ENCODE data around the gene AGBL5. TPM values are rescaled to one million over a fixed set of nuclear protein-coding genes. Genes with fewer than 3 reads are reported as not detected.

AGBL5 gene, protein sequence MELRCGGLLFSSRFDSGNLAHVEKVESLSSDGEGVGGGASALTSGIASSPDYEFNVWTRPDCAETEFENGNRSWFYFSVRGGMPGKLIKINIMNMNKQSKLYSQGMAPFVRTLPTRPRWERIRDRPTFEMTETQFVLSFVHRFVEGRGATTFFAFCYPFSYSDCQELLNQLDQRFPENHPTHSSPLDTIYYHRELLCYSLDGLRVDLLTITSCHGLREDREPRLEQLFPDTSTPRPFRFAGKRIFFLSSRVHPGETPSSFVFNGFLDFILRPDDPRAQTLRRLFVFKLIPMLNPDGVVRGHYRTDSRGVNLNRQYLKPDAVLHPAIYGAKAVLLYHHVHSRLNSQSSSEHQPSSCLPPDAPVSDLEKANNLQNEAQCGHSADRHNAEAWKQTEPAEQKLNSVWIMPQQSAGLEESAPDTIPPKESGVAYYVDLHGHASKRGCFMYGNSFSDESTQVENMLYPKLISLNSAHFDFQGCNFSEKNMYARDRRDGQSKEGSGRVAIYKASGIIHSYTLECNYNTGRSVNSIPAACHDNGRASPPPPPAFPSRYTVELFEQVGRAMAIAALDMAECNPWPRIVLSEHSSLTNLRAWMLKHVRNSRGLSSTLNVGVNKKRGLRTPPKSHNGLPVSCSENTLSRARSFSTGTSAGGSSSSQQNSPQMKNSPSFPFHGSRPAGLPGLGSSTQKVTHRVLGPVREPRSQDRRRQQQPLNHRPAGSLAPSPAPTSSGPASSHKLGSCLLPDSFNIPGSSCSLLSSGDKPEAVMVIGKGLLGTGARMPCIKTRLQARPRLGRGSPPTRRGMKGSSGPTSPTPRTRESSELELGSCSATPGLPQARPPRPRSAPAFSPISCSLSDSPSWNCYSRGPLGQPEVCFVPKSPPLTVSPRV
- 59.4 and 68.2 TPM in 2 replicates for total RNA-seq (2014; rRNA removed; shearing (Covaris generic))

- peak; percentile 92 for DNase-seq (ENCODE audit: low spot score)
- in situ Hi-C loops (cut with HindIII; ENCODE audit: low sequenced_read_pairs), result no loop called here
Measured at GRCh38 chr2:27050996-27051901, at the start of gene AGBL5. TSS of gene AGBL5 (plus strand) at chr2:27051668. CDS start at chr2:27052959, 1,291 bp downstream.

DNA sequence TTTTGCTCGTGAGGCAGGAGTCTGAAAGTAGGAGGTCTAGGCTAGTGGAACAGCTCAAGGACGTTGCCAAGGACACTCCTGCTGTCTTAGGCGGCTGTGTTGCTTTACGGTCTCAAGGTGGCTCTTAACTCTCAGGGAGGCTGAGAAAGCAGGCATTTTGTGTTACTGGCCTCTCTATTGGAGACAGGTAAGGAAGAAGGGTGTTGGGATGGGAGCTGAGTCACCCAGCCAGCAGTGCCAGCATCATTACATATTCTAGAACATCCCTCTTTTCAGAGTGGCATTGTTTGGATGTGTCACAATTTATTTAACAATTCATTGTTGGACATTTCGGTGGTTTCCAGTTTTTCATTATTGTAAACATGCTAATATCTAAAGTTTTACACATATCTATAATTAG lies 49.5 kb upstream of the AGBL5 start:
- DNase-seq (ENCODE audit: low spot score), result no peak
- in situ Hi-C loops (cut with HindIII; ENCODE audit: low sequenced_read_pairs), result no loop called here

DNA sequence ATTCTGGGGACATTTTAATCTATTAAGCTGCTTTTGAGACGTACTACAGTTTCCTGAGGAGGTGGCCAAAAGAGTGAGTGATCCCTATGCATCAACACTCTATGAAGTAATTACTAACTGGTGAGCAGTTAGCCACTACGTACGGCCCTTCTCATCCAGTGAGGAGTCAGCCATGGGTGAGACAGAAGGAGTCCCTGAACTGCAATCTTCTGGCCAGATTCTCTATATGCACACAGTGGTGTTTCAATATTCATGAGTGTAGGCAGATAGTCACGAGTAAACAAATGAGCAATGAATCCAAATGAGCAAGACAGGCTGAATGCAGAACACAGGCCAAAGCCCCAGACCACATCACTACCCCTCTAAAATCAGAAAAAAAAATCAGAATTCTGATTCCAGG lies 48.5 kb upstream of the AGBL5 start:
- in situ Hi-C loops (cut with HindIII; ENCODE audit: low sequenced_read_pairs), result no loop called here
- no peak for DNase-seq (ENCODE audit: low spot score)

DNA sequence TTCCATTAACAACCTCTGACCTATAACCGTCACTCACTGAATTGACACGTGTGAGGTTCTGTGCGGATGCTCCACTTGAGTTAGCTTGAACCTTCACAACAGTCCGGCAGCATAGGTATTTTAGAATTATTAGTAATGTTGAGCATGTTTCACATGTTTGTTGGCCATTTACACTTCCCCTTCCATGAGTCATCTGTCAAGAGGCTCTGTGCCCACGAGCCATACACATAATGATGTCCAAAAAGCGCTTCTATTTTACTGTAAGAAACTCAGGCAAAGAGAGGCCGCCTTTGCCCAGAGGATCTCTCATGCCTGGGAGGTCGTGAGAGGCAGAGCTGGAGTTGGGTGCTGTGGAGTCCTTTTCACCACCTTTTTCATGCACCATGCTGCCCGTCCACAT lies 47.6 kb upstream of the AGBL5 start:
- DNase-seq (ENCODE audit: low spot score), result no peak
- in situ Hi-C loops (cut with HindIII; ENCODE audit: low sequenced_read_pairs), result no loop called here

GRCh38 chr2:27006602-27007415 lies 44.7 kb upstream of the AGBL5 start:
- in situ Hi-C loops (cut with HindIII; ENCODE audit: low sequenced_read_pairs), result no loop called here
- DNase-seq (ENCODE audit: low spot score), result no peak

DNA sequence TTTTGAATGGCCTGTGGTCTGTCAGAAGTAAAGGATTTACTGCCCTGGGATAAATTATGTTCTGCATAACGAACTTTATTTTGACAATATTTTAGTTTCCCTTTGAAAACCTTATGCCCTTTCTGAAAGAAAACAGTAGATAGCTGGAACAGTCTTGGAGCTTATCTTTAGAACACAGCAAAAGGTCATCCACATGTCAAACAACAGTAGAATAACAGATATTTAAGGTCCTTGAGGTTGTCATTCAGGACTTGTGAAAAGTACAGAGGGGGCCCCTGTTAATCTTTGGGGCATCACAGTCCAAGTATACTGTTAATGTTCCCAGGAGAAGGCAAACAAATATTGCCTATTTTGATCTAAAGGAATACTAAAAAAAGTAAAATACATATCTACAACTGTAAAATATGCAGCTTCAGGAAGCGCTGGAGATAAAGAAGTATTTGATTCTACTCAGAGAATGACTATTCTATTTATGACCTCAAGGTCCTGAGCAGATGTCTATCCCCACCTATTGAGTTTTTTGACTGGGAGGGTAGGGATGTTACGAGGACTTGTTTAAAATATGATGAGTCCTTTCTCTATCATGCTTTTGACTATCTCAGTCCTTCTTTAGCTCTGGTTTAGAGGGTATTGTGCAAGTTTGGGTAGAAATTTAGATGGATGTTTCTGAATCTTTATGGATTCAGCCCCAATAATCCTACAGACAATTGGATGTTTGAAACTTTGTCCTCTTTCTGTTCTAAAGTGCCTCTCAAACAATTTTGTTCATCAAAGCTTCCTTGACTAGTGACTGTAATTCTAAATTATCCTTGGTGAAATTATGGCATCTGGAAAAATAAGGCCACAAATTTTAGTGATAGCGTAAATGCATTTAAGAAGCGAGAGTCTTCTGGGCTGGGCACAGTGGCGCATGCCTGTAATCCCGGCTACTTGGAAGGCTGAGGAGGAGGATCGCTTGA lies 43.8 kb upstream of the AGBL5 start:
- in situ Hi-C loops (cut with HindIII; ENCODE audit: low sequenced_read_pairs), result no loop called here
- DNase-seq (ENCODE audit: low spot score), result no peak

- DNase-seq (ENCODE audit: low spot score), result no peak
- in situ Hi-C loops (cut with HindIII; ENCODE audit: low sequenced_read_pairs), result no loop called here
Measured at GRCh38 chr2:27008678-27009077, 42.8 kb upstream of the AGBL5 start.

DNA sequence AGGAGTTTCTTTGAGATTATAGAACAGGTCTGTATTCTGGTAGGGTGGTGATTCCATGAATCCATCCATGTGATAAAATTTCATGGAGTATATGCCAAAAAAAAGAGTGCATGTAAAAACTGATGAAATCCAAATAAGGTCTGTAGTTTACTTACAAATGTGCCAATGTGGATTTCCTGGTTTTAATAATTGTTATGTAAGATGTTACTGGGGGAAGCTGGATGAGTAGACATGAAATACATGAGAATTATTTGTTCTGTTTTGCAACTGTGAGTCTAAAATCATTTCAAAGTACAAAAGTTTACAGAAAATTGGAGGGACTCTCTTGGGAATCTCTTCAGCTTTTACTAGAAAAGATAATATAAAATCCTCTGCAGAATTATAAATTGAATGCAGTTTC lies 42.4 kb upstream of the AGBL5 start:
- in situ Hi-C loops (cut with HindIII; ENCODE audit: low sequenced_read_pairs), result no loop called here
- no peak for DNase-seq (ENCODE audit: low spot score)

DNA sequence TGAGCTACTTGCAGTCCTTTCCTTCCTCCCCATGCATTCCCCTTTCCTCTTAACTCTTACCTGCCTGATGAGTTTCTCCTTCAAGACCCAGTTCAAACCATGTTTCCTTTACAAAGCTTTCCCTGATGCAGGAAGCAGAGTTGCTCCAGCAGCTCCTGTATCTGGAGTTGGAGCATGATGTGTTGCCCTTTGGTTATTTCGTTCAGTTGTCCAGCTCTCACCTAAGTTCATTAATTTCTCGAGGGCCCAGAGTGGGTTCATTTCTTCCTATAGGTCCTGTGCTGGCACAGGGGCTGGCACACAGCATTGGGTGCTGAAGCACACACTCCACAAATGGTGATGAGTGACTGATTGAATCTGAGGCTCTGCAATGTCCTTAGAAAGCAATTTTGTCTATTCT lies 41.8 kb upstream of the AGBL5 start:
- in situ Hi-C loops (cut with HindIII; ENCODE audit: low sequenced_read_pairs), result no loop called here
- no peak for DNase-seq (ENCODE audit: low spot score)

- in situ Hi-C loops (cut with HindIII; ENCODE audit: low sequenced_read_pairs), result no loop called here
Measured at GRCh38 chr2:27010139-27010538, 41.3 kb upstream of the AGBL5 start.

DNA sequence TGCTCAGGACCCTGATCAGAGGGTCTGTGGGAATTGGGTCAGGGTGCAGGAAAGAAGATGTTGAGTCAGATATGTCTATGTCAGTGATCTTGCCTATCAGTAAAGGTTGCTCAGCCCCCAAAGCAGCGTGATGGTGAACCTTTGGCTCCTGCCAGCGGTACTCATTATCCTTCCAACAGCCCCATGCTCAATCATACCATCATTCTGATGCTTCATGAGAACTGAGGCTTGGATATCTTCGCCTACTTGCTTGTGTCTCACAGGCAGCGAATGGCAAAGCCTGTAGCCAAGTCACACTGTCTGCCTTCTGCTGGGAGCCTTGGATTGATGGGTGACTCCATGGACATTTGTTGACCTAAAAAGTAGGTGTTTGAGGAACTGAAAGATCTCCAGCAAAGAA lies 37.7 kb upstream of the AGBL5 start:
- no peak for DNase-seq (ENCODE audit: low spot score)
- in situ Hi-C loops (cut with HindIII; ENCODE audit: low sequenced_read_pairs), result no loop called here

More at GRCh38 chr2:27010139-27010538, 41.3 kb upstream of the AGBL5 start:
- no peak for DNase-seq (ENCODE audit: low spot score)

DNA sequence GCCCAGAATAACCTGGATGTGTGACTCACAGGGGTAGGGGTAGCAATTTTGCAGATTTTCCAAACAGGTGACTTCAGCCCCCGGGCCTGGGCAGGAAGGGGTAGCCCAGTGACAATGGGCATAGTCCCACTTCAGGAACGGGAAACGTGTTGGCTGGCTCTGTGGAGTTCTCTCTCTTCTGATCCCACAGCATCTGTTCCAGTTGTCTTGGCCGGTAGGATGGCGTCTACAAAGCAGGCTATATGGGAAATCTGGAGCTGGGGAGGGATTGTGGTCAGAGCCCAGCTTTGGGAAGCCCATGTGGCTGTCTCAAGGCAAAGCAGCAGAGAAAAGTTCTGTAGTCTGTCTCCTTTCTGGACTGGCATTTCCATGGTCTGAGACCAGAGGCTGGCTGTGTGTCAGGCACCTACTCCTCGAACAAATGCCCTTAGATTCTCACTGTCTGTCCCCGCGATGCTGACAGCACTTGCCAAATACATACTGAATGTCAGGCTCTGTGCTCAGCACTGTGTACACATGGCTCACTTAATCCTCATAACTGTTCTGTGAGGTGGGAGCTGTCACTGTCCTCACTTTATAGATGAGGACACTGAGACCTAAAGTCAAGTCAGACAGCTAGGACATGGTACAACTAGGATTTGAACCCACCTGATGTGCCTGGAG lies 36.6 kb upstream of the AGBL5 start:
- in situ Hi-C loops (cut with HindIII; ENCODE audit: low sequenced_read_pairs), result no loop called here
- no peak for DNase-seq (ENCODE audit: low spot score)

DNA sequence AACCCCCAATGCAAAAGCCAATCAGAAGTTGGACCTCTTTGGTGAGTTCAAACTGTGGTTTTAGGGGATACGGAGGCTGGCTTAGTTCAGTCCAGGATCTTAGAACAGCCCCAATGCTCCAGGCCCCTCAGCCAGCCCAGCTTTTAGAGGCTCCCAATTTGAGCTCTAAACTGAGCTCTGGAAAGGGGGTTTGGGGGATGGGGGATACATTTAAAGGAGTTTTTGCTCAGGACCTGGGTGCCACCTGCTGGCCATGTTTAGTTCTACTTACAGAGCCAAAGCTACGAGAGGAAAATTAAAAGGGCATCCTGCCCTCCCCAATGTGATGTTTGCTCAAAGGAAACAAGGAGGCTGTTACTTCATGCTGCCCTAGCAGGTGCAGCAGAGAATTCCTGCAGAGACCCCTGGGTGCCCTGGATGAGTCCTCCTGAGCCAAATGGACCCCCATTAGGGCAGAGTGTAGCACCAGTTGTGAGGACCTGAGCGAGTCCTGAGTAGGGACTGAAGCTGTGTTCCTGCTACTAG lies 34.6 kb upstream of the AGBL5 start:
- DNase-seq (ENCODE audit: low spot score), result peak; percentile 77
- in situ Hi-C loops (cut with HindIII; ENCODE audit: low sequenced_read_pairs), result no loop called here

DNA sequence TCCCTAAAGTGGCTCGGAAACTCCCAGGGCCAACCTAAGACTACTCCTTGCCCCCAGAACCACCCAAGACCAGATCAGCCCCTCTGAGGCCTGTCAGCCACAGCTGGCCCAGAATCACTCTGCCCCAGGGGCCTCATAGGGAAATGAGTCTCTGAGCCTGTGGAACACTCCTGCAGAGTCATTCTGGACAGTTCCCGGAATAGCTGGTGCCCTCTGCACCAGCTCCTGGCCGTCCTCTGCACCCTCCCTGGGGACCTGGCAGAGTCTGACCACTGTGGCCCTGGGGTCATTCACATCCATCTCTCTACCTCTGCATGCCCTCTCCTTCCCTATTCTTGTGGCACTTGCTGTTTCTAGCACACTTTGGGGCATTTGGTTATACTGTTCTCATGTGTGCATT lies 33.3 kb upstream of the AGBL5 start:
- no peak for DNase-seq (ENCODE audit: low spot score)
- in situ Hi-C loops (cut with HindIII; ENCODE audit: low sequenced_read_pairs), result no loop called here

DNA sequence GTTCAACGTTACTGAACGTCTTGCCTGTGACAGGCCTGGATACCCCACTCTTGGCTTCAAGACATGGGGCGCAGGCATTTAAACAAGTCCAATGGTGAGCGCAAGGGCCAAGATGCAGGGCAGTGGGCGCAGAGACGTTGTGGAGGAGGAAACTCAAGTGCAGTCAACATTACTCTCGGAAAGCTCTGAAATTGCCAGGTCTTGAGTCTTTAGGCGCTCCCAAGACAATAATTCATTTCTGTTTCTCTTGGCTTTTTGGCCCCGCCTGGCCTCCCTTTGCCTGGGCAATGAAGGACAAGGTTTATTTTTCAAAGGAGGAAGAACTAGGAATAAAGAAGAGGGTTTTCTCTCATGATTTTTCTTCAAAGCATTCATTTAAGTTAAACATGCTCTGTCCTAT lies 32.0 kb upstream of the AGBL5 start:
- in situ Hi-C loops (cut with HindIII; ENCODE audit: low sequenced_read_pairs), result no loop called here
- no peak for DNase-seq (ENCODE audit: low spot score)

DNA sequence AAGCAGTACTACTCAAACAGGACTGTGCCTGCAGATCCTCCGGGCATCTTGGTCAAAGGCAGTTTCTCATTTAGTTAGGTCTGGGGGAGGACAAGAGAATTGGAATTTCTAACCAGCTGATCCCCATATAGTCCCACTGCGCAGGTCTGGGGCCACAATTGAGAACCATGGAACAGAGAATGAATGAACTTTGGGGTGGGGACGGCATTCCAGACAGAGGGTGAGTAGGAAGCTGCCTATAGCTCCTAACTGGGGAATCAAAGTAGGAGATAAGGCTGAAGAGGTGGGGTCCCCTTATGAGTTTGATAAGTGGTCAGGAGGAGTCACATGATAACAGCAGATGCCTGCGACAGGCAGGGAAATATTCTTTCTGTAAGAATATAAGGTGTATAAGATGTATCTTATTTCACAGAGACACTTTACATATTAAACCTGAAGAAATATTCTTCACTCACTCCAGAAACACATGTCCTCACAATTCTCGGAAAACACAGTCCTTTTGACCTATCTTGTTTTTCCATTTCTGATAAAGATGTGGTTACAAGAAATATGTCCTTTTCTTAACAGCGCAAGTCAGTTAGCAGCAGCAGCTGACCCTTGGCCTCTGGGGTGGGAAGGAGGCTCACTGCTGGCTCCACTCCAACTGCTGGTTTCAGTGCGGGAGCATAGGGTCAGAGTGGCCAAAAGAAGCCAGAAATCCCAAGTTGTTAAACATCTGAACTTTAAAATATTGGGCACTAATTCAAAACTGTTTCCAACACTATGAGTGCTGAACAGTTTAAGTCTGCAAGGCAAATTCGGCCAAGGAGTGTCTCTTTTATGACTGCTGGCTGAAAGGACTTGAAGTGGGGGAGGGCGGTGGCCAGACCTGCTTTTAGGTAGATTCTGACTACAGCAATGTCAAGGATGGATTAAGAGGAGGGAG lies 31.3 kb upstream of the AGBL5 start:
- in situ Hi-C loops (cut with HindIII; ENCODE audit: low sequenced_read_pairs), result no loop called here
- DNase-seq (ENCODE audit: low spot score), result no peak
